HL-60/S4 treated with phorbol 12-myristate 13-acetate at 8.2 ng/mL for 4 days and 3 days (cell line): ENCODE measurements around the gene WNT9B.

Experiments
- in situ Hi-C: fragments of 300-500 bp; cut with MboI; formaldehyde crosslinking; loops from 2 replicates; pipeline ENCODE4 v1.15.0; 2022; ENCODE audit warnings: low sequenced_read_pairs

The WNT9B gene, protein sequence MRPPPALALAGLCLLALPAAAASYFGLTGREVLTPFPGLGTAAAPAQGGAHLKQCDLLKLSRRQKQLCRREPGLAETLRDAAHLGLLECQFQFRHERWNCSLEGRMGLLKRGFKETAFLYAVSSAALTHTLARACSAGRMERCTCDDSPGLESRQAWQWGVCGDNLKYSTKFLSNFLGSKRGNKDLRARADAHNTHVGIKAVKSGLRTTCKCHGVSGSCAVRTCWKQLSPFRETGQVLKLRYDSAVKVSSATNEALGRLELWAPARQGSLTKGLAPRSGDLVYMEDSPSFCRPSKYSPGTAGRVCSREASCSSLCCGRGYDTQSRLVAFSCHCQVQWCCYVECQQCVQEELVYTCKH

DNA sequence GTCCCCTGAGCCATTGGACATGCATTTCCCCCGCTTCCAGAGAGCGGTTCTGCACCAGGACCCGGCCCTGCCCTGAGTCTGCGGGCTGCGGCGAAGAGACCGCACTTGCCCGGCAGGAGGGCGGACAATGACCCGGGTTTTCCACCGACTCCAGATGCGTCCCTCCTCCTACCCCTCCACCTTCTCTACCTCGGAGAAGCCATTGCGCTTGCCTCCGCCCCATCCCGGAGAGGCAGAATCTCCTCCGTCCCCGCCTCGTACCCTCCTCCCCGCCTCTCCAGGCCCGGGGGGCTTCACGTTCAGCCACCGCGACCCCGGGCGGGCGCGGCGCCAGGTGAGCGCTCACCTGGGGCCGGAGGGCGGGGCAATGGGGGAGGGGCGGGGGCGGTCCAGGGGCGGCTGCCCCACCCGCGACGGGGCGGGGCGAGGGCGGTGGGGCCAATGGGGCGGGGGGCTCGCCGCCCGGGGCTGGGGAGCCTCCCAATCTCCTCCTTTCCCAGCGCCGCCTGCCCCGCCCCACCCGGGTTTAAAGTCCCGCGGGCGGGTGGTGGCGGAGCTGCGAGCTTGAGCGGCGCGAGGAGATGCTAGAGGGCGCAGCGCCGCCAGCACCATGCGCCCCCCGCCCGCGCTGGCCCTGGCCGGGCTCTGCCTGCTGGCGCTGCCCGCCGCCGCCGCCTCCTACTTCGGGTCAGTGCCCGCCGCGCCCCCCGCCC lies at the start of gene WNT9B:
TSS of gene WNT9B (plus strand) at position 555 of the 713 bp plus-strand sequence. CDS start at position 611, 56 bp downstream.
- in situ Hi-C loops: no loop called here

DNA sequence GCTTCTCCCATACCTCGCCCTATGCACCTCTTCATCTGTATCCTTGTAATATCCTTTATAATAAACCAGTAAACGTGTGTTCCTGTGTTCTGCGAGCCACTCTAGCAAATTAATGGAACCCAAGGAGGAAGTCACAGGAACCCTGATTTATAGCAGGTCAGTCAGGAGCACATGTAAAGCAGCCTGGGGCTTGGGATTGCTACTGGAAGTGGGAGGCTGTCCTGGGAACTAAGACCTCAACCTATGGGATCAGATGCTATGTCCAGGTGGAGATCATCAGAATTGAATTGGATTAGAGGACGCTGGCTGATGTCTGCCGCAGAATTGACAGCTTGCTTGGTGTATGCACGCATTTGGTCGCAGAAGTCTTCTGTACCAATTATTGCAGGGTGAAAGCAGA lies 48.6 kb upstream of the WNT9B start:
- in situ Hi-C loops: loop anchor here (10.0 kb wide), 1 partner anchor 62 kb away; no protein-coding TSS in a partner anchor

DNA sequence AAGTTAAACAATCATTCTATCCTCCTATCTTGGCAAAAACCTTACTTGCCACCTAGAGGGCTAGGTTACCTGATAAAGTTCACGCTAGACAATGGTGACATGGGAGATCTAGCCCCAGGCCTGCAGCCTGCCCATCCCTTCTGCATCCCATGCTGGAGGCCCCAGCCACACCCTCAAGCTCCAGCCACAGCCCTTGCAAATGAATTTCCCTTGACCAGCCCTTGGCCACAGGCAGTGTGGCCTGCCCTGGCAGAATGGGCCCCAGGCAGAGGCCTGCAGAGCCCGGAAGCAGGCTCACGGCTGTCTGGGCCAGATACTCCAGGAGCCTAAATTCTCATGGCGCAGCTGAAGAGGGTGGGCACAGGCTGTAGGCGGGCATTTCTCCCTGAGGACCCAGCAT lies 47.8 kb upstream of the WNT9B start:
- in situ Hi-C loops: loop anchor here (10.0 kb wide), 1 partner anchor 61 kb away; no protein-coding TSS in a partner anchor

DNA sequence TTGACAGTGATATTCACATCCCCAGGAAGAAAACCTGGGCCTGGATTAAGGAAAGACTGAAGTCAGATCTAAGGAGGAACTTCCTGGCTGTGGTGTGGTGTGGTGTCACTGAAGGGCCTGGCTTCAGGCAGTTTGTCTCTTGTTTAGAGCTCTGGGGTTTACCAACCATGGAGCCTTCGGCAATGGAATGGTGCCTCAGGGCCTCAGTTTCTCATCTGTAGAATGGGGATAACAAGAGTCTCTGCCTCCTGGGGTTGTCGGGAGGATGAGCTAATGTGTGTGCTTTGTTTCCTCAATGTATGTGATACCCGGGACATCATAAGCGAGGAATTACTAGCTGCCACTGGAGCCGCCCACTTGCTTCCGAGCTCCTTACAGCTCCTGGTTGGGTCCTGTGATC lies 45.6 kb upstream of the WNT9B start:
- in situ Hi-C loops: loop anchor here (10.0 kb wide), 1 partner anchor 59 kb away; no protein-coding TSS in a partner anchor

DNA sequence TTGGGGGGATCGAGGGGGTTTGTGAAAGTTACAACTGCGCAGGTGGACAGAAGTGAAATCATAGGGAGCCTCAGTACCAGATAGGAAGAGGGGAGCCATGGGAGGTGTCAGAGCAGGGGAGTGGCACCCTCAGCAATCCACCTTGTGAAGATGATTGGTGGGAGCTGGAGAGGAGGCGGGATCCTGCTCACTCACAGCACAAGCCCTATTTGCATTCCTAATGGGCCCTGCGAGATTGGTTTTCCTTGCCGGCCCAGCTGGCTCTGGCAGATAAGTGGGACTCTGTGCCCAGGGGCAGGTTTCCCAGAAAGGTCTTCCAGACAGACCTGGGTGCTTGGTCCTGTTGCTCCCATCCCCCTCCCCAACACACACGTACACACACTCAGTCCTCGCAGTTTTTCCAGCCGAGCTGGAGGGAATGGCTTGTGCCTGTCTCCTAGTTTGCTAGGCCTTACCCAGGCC lies 42.2 kb upstream of the WNT9B start:
- in situ Hi-C loops: loop anchor here (10.0 kb wide), 1 partner anchor 56 kb away; no protein-coding TSS in a partner anchor

DNA sequence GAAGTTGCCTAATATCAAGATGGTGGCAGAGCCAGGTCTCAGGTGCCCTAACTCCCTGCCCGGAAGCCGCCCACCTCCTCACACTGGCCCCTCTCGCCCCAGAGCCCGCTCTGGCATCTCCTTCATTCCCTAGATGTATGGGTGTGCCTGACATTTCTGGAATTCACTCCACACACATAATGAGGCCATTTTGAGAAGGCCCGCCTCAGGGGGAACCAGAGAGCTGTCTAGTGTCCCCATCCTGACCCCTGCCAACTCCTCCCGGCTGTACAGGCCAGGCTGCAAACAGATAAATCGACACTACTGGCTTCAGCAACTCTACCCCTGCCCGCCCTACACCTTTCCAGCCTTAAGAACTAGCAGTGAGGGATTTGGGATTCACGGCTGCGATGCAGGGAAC lies 40.5 kb upstream of the WNT9B start:
- in situ Hi-C loops: no loop called here

DNA sequence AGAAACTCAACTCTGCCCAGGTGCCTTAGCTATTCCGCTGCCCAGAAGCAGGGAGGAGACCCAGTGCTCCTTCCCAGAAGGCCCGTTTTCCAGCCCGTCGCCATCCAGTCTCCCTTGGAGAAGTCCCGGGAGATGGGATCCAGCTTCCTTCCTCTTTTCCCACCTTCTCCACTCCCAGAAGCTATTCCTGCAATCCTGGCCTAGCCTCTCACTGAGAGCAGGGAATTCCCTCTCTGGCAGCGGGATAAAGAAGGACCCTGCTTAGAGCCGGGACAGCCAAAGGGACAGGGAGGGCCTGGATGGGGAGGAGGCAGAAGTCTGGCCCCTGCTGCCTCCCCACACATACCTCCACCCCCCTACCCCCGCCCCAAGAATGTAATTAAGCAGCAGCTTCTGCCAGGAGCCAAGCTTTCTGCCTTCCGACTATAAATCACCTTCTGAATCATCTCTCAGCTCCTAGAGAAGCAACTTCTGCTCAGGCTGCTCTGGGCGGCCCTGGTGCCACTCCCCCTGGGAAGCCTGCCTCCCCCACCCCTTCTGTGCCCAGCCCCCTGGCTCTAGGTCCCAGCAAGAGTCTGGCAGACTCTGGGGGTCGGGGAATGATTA lies 39.3 kb upstream of the WNT9B start:
- in situ Hi-C loops: no loop called here

DNA sequence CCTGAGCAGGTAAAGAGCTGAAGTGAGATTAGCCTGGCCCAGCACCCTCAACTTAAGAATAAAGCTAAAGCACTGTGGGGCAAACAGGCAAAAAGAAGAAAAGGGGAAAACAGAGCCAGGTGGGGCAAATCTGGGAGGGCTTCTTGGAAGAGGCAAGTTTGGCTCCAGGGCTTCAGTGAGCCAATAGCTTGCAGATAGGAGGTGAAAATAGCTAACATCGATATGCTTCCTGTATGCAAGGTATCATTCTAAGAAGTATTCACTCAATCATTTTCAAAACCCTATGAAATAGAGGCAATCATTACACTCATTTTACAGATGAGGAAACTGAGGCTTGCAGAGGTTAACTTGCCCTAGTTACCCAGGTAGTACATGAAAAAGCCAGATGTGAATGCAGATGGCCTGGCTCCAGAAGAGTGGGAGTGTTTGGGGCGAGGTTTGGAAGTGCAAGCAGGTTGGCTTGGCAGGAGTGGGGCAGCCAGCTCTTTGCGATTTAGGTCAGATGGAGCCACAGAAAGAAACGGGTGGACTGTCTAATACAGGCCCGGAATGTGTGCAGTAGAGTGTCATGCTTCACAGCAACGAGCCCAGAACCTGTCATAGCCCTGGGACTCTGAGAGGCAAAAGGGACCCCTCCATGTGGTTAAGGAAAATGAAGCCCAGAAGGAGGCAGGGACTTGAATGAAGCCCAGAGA lies 38.6 kb upstream of the WNT9B start:
- in situ Hi-C loops: no loop called here

DNA sequence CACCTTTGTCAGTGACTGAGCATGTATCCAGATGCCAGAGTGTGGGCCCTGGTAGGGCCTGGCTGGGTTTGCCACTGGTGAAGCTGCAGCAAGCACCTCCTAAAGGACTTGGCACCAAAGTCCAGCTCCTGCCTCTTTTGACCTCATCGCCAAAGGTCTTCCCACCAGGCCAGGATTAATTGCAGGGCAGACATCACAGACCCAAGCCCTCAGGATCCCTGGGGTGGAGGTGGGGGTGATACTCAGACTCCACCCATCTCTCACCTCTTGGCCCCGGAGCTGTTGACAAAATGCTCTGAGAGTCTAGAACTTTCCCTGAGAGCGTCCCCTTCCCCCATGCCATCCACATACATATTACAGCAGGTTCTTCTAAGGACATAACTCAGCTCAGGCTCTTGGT lies 37.5 kb upstream of the WNT9B start:
- in situ Hi-C loops: no loop called here

DNA sequence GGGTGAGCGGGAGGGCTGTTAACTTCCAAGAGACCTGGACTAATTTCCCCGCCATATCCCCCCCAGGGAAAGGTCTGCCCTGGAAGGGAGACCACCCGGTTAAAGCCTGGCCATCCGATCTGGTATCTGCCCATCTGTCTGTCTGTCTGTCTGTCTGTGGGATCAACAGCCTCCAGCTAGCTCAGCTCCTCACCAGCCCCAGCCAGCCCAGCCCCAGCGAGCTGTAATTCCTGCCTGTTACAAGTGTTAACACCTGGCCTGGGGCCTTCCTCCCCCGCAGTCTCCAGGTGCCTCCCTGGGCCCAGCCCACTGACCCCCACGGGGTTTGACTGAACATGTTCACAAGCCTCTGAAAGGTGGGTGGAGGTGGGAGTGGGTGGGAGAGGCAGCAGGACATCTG lies 36.9 kb upstream of the WNT9B start:
- in situ Hi-C loops: no loop called here

DNA sequence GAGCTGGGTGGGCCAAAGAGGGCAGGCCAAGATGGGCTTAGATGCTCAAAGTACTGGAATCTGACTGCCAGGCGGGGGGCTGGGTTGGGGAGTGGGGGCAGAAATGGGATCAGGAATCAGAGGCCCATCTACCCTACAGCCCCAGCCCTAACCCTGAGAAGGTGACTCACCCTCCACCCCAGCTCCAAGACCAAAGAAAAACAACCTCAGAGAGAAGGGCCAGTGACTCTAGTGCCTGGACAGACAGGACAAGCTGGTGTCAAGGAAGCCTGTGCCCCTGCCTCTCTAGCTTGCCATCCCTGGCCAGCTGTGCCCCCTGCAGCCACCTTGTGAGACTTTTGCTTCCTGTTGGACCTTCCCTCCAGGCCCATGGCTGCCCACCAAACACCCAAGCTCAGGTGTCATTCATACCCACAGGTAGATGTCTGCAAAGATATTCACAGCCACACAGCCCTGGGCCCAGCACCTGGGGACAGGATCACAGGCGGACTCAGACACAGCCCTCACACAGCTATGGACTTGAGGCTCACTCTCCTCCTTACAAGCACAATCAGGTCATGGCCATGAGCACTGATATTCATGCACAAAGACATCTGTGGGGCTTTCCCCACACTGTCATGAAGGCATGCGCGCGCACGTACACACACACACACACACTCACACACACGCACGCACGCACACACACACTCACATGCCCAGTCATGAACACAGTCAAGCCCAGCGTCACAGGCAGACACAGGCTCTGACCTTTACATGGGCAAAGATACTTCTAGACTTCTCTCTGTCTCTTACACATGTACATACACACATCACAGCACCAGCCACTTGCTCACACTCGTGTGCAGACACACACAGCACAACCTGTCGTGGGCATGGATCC lies 35.7 kb upstream of the WNT9B start:
- in situ Hi-C loops: no loop called here

DNA sequence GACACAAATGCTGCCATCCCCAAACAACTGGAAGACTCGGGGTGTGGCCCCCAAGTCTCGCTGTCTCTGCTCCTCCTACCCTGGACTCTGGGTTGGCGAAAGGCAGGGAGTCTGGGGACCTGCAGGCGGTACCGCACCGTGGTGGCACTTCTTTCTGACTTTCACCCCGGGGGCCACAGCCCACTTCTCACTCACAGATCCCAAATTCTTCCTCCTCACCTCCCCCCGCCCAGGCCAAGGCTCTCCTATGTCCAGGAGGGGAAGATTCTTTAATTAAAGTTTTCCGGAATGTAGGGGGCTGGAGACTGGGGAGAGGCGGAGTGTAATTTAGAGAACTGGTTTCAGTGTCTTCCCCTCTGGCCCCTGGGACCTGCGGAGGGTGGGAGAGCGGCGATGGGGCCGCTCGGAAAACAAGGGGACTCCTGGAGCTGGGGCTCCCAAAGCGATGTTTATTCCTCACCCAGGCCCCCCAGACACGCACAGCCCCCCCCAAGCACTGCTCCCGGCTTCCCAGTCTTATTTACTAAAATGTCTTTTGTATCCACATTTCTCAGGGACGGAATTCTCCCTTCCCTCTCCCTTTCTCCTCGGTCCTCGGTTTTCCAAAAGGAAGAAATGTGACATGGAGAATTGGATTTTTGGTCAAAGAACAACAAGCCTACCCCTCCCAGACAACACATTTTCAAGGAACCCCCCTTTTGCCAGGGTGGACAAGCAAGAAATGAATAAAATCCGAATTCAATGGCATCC lies 34.1 kb upstream of the WNT9B start:
- in situ Hi-C loops: no loop called here

DNA sequence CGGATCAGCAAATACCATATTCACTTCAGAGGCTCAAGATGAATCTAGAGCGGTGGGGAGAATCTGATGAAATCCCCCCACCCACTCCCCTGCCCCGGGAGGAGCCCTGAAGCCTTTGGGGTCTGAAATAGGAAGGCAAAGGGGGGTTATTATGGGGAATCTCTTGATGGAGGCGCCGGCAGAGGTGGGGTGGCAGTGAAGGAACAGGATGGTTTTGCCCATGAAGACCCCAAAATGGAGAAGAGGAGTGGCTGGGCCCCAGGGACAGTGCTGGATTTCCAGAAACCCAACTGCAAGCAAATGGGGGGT lies 33.5 kb upstream of the WNT9B start:
- in situ Hi-C loops: no loop called here

DNA sequence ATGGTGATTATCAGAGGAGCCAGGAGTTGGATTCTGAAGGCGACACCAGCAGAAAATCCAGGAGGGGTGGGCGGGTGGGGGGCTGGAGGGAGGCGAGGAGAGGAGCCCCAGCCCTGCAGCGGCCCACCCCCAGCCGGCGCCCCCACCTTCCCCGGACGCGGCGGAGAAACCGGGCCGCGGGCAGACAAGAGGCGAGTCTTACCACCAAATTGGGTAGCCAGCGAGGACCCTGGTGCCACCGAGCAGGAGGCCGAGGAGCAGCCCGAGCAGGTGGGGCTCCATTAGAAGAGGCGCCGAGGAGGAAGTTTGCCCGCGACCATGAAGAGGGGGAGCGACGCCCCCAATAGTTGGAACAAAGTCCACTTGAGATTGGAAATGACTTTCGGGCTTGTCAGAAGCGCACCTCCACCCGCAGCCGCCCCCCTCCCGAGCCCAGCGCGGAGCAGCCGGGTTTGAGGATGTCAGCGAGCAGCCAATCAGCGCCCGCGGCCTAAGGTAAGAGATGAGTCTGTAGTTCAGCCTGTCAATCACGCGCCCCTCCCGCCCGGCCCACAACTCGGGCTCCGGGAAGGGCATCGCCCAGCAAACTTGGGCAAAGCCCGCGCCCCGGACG lies 33.0 kb upstream of the WNT9B start, which contains the start of gene WNT3:
TSS of gene WNT3 (minus strand) at position 377 of the 613 bp plus-strand sequence. CDS start at position 282, 95 bp downstream.
- in situ Hi-C loops: no loop called here

DNA sequence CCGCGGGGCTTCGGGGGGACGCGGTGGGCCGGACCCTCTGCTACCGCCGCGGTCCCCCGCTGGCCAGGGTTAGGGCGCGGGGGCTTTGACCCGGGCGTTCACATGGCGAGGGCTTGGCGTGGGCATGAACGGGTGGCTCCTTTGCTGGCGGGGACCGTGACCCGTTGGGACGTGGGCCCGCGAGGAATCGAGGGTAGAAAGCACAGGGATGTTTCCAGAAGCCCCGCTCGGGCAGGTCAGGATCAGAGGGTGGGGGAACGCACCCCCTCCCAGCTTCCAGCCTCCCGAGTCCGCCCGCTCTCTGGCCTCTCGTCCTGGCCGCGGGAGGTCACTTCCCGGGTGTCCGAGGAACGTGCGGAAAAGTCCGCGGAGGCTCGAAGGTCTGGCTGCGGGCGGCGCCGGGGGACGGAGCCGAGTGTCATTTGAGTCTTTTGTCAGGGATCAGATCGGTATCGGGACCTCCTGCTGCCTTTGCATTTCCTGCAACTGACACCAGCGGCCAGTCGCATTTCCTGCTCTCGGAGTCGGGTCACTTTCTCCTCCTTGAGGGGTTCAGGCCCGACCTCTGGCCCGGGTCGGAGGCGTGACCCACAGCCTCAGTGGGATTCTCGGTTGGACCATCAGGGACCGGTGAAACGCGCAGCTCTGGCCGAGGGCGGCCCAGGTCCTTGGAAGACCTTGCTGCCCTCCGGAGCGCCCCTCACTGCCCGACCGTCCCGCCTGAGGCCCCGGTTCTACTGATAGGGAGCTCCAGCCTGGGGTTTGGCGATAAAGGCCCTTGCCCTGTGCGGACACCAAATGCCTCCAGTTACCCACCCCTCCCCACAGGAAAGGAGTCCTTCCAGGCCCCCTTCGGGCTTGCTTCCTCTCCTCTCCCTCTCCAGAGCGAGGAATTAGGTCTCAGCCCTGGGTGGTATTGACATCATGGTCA lies 32.2 kb upstream of the WNT9B start:
- in situ Hi-C loops: no loop called here

DNA sequence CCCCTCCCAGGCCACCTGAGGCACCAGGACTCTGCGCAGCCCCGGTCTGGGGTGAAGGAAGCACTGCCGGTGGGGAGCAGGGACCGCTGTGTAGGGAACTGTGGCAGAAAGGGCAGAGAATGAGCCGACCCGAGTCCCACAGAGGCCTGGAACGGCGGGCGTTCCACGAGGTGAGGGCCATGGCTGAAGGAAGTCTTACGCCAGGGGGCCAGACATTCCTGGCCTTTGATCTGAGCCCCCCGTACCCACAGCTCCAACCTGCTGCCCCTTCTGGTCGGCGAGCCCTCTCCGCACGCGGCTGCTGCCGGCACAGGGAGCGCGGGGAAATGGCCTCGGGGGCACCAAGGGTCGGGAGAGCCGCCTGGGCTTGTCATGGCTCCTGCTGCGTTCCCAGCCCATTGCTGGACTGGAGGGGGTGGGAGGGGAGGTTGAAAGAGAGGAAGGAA lies 31.5 kb upstream of the WNT9B start:
- in situ Hi-C loops: no loop called here

DNA sequence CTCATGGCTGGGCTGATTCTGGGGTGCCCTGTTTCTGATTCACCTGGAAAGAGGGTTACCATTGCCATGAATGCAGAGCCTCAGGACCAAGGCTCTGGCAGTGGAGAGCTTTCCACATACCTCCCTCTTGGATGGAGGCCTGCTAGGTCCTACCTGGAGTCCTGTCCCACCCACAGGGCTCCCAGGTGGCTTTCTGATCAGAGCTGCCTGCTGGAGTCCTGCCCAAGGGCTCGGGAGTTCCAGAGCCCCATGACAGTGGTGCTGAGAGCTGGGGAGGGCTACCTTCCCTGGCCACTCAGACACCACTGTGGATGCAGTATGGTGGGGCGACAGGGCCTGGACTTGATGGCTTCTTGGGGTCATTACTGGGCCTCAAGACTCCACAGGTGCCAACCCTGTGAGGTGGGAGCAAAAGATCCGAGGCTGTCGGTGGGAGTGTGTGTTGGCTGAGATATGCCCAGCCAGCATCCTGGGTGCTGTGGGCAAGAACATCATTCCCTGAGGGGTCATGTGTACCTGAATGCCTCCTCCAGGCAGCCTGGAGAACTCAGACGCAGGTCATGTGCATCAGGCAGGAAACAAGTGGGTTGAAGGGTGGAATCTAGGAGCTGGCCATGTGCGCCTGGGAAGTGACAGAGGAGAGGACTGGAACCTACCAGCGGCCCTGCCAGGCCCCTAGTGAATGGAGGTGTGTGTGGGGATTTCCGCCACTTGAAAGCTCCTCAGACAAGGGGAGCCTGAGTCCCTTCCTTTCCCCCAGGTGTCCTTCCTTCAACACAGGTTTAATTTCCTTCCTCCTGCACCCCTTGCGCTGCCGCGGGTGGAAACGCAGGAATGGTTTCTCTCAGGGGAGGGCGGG lies 30.6 kb upstream of the WNT9B start:
- in situ Hi-C loops: no loop called here
